ENCODE results near the gene LRIG3.

DNA sequence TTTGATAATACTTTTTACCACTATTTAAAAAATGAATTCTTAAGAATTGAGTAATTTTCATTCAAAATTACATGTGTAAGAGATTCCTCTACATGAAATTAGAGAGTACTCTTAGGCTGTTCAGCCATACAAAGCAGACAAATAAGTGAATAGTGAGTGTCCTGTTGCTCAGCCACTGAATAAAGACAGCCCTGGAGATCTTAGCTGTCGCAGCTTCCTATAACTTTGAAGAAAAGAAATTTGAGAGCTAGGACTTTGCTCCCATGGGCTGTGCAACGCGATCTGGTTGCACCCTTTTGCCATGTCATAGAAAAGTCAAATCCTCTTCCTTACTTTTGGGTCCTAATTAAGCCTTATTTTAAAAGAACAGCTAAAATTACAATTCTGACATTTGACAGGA, 40.9 kb upstream of the LRIG3 start:
- no peak for TF ChIP-seq POLR2A (IDR thresholded peaks at IDR 0.05)
- TF ChIP-seq POLR2AphosphoS5 (IDR thresholded peaks at IDR 0.05): no peak

Data from sigmoid colon (tissue), 4 donors.